Activated CD4-positive, alpha-beta T cell treated with anti-CD3 and anti-CD28 coated beads, Interleukin-2, amount 50 U/mL, for 1 hour (primary cell): ENCODE results near the gene CHRM3.

Experiments
- DNase-seq: peaks from one replicate; pipeline ENCODE4 v3.0.0-alpha.2; 2020

CHRM3 gene

GRCh38 chr1:239417221-239417620 lies 30.9 kb downstream of the CHRM3 start:
- DNase-seq: no peak

- no peak for DNase-seq
Measured at GRCh38 chr1:239417986-239418640, 31.7 kb downstream of the CHRM3 start.

- DNase-seq: no peak
Measured at GRCh38 chr1:239418681-239419080, 32.3 kb downstream of the CHRM3 start.

- no peak for DNase-seq
Measured at GRCh38 chr1:239421811-239422210, 35.4 kb downstream of the CHRM3 start.

- no peak for DNase-seq
Measured at GRCh38 chr1:239422818-239423217, 36.5 kb downstream of the CHRM3 start.

DNA sequence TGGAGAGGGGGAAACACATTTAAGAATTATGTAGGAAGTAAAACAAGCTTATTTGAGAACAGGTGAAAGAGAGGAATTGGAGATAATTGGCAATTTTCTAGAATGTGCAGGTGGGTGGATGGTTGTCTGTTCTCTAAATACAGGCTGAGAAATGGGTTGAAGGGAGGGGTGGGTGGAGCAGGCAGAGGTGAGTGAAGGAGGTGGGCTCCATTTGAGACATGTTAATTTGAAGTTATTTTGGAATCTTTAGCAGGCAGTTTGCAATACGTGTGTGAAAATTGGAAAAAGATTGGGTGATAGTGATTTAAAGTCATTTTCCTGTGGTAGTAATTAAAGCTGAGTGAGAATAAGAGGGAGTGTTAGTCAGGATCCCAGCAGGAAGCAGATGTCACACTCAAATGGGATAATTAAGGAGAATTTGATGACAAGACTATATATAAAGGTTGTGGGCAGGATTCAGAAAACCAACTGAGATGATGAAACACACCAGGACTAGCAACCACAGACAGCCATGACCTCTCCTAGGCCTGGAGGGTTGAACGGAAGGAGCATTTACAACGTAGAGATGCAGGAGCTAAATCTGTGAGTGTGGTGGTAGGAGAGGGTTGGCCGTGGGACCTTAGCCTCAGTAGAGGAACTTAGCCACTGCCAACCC lies 40.6 kb downstream of the CHRM3 start:
- no peak for DNase-seq

GRCh38 chr1:239427712-239428111 lies 41.3 kb downstream of the CHRM3 start:
- DNase-seq: no peak

- no peak for DNase-seq
Measured at GRCh38 chr1:239428120-239428710, 41.8 kb downstream of the CHRM3 start.

DNA sequence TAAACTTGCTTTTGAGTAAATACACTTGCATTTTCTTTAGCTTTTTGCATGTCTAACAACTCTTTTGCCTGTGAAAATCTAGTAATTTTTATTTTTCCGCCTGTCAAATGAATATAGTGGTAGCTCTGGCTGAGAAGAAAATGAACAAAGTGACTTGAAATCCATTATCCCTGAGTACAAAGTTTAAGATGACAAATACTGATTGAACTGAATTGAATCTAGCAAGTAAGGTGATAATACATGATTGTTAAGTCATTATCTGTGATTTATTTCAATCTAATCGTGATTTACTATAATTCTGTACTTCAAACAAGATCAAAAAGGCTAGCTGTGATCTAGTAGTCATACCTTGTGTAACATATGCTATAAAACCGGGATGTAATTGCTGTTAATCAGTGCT lies 42.8 kb downstream of the CHRM3 start:
- no peak for DNase-seq

GRCh38 chr1:239432255-239432654 lies 45.9 kb downstream of the CHRM3 start:
- no peak for DNase-seq

GRCh38 chr1:239434181-239434580 lies 47.8 kb downstream of the CHRM3 start:
- DNase-seq: no peak
